Measurements from ENCODE around the gene MLANA. TPM values are rescaled to one million over a fixed set of nuclear protein-coding genes. Genes with fewer than 3 reads are reported as not detected.
A peak's percentile ranks its signal among the peaks of the same experiment; 100 is the strongest.

MLANA gene
- total and polyA plus RNA-seq, 10 of the 15 experiments (the other 5 are each of a cell fraction or from before 2014, with no cell fraction given): 0.11 to 0.26 (median 0.13) TPM; not detected in 6

DNA sequence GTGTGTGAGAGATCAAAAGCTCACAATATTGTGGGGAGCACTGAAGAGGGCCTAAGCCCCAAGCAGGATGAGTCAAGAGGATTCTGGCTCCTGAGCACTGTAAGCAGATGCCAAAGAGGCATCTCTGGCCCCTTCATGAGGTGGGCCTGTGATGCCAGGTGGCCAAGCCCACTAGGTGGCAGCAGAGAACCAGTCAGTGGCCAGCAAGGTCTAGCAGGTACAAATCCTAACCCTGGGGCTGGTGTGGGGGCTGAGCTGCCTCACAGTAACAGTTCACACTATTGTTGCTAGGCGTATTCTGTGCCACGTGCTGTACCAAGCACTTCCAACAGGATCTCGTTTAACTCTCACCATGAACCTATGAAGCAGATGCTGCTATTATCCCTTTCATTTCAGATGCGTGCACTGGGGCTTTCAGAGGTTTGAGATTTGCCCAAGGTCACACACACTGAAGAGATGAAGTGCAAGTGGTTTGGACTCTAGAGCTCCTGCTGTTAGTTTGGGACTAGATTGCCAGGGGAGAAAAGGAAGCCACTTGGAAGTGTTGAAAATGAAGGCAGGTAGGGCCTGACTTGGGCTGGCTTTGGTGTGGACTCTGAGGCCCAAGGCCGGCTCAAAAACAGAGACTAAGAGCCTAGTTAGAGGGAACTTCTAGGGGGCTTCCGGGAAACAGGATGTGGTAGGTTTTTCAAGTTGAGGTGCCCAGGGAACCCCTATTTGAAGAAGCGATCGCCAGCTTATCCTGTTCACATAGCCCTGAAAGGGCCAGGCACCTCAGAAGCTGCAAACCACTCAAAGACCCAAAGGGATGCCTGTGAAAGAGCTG lies 4.4 kb upstream of the MLANA start (continued):
- TF ChIP-seq, protein P1, sequence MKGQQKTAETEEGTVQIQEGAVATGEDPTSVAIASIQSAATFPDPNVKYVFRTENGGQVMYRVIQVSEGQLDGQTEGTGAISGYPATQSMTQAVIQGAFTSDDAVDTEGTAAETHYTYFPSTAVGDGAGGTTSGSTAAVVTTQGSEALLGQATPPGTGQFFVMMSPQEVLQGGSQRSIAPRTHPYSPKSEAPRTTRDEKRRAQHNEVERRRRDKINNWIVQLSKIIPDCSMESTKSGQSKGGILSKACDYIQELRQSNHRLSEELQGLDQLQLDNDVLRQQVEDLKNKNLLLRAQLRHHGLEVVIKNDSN (IDR thresholded peaks at IDR 0.05; ENCODE audit: borderline replicate concordance, extremely low read length, insufficient read depth, low read depth, low read length): peak; percentile 18
- TF ChIP-seq BHLHE40 (IDR thresholded peaks at IDR 0.05; ENCODE audit: borderline replicate concordance in 1 of 2, low read depth in 2 of 2, low read length in 1 of 2): peak; percentile 42 to 64; a peak in 3 of 4 replicates
- 0 out of 2 replicates have a peak, but pooled peaks have one; percentile 32 for TF ChIP-seq MXI1 (IDR thresholded peaks at IDR 0.05; ENCODE audit: low read depth, low read length)
- no peak for TF ChIP-seq ASH2L (IDR thresholded peaks at IDR 0.05; ENCODE audit: borderline replicate concordance, low read depth)
- TF ChIP-seq IKZF1 (conservative IDR thresholded peaks at IDR 0.05): peak; percentile 62; the same call in 1 of the 2 replicates
- no peak for TF ChIP-seq ZNF207 (IDR thresholded peaks at IDR 0.05; ENCODE audit: borderline replicate concordance)
- TF ChIP-seq SMC3 (IDR thresholded peaks at IDR 0.05; ENCODE audit: borderline replicate concordance, low read length): peak; percentile 96
- TF ChIP-seq SP1 (IDR thresholded peaks at IDR 0.05; ENCODE audit: low read depth, low read length): no peak
- peak; percentile 98 for TF ChIP-seq RAD21 (IDR thresholded peaks at IDR 0.05; ENCODE audit: insufficient read depth, low read depth, low read length)
- TF ChIP-seq STAT1 (conservative IDR thresholded peaks at IDR 0.05): no peak
- TF ChIP-seq CHD2 (IDR thresholded peaks at IDR 0.05; ENCODE audit: borderline replicate concordance, low read depth, low read length): peak; percentile 38; the same call in 1 of the 2 replicates
- peak; percentile 24 for TF ChIP-seq MEF2B (IDR thresholded peaks at IDR 0.05; ENCODE audit: partially characterized antibody, poor library complexity, severe bottlenecking)
- 0 out of 2 replicates have a peak, but pooled peaks have one; percentile 13 for TF ChIP-seq ZNF24 (IDR thresholded peaks at IDR 0.05)
- TF ChIP-seq RAD51 (IDR thresholded peaks at IDR 0.05): 0 out of 2 replicates have a peak, but pooled peaks have one; percentile 31
- peak; percentile 47; the same call in 1 of the 2 replicates for TF ChIP-seq TCF3 (IDR thresholded peaks at IDR 0.05; ENCODE audit: borderline replicate concordance, insufficient read depth, low read depth, low read length)
- TF ChIP-seq, protein P2, sequence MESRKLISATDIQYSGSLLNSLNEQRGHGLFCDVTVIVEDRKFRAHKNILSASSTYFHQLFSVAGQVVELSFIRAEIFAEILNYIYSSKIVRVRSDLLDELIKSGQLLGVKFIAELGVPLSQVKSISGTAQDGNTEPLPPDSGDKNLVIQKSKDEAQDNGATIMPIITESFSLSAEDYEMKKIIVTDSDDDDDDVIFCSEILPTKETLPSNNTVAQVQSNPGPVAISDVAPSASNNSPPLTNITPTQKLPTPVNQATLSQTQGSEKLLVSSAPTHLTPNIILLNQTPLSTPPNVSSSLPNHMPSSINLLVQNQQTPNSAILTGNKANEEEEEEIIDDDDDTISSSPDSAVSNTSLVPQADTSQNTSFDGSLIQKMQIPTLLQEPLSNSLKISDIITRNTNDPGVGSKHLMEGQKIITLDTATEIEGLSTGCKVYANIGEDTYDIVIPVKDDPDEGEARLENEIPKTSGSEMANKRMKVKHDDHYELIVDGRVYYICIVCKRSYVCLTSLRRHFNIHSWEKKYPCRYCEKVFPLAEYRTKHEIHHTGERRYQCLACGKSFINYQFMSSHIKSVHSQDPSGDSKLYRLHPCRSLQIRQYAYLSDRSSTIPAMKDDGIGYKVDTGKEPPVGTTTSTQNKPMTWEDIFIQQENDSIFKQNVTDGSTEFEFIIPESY (IDR thresholded peaks at IDR 0.05): no peak
- peak; percentile 41; the same call in 1 of the 2 replicates for TF ChIP-seq GATAD2B (conservative IDR thresholded peaks at IDR 0.05; ENCODE audit: low read depth)
- TF ChIP-seq BACH1 (IDR thresholded peaks at IDR 0.05; ENCODE audit: borderline replicate concordance): peak; percentile 21; the same call in 1 of the 2 replicates
- TF ChIP-seq, protein P3, sequence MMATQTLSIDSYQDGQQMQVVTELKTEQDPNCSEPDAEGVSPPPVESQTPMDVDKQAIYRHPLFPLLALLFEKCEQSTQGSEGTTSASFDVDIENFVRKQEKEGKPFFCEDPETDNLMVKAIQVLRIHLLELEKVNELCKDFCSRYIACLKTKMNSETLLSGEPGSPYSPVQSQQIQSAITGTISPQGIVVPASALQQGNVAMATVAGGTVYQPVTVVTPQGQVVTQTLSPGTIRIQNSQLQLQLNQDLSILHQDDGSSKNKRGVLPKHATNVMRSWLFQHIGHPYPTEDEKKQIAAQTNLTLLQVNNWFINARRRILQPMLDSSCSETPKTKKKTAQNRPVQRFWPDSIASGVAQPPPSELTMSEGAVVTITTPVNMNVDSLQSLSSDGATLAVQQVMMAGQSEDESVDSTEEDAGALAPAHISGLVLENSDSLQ (IDR thresholded peaks at IDR 0.05): no peak
- TF ChIP-seq SMARCA5 (IDR thresholded peaks at IDR 0.05): peak; percentile 81; the same call in 1 of the 2 replicates
- TF ChIP-seq PML (IDR thresholded peaks at IDR 0.05; ENCODE audit: low read length): no peak
- TF ChIP-seq ESRRA (IDR thresholded peaks at IDR 0.05; ENCODE audit: low read length): no peak
- peak; percentile 67; the same call in 1 of the 2 replicates for TF ChIP-seq YY1 (IDR thresholded peaks at IDR 0.05; ENCODE audit: low read depth, low read length)
- peak; percentile 52; the same call in 1 of the 2 replicates for TF ChIP-seq LARP7 (IDR thresholded peaks at IDR 0.05)
